Uterus (tissue), 4 donors: ENCODE results near the gene PDE3B. TPM values are rescaled to one million over a fixed set of nuclear protein-coding genes. Genes with fewer than 3 reads are reported as not detected.
"Not testable (repeated sequence)": the region's sequence is repeated elsewhere in the genome, so short reads cannot be mapped to it uniquely, and the experiment has no call there.

Source experiments
- DNase-seq, 2 donors: peaks; one replicate each; pipeline ENCODE4 v3.0.0-alpha.2; 2019 to 2020
- H3K27ac ChIP-seq, 2 donors: fragments of 200-600 bp; sonication (generic); 1 replicate in 1 of 2; 2 replicates in 1 of 2; pipeline ENCODE4 v1.5.1; 2016 to 2018
- H3K27me3 ChIP-seq, 2 donors: fragments of 200-600 bp; sonication (generic); one replicate each; pipeline ENCODE4 v1.5.1; 2018 to 2019; ENCODE audit warnings: control low read depth in 1 of 2
- H3K36me3 ChIP-seq, 2 donors: fragments of 200-600 bp; sonication (generic); one replicate each; pipeline ENCODE4 v1.5.1; 2019; ENCODE audit warnings: control low read depth in 1 of 2
- H3K4me1 ChIP-seq, 2 donors: fragments of 200-600 bp; sonication (generic); one replicate each; pipeline ENCODE4 v1.5.1; 2018 to 2019; ENCODE audit warnings: control low read depth in 1 of 2
- H3K4me3 ChIP-seq, 2 donors: fragments of 200-600 bp; sonication (generic); 1 replicate in 1 of 2; 2 replicates in 1 of 2; pipeline ENCODE4 v1.5.1; 2018 to 2019; ENCODE audit warnings: mild to moderate bottlenecking in 1 of 2
- H3K9me3 ChIP-seq, 2 donors: fragments of 200-600 bp; sonication (generic); one replicate each; pipeline ENCODE4 v1.5.1; 2019; ENCODE audit warnings: control low read depth in 1 of 2
- POLR2A ChIP-seq, 2 donors: fragments of 450-650 bp; IDR thresholded peaks; one replicate each; pipeline ENCODE4 v1.6.1; 2016; ENCODE audit warnings: antibody characterized with exemption in 2 of 2, mild to moderate bottlenecking in 1 of 2, moderate library complexity in 1 of 2
- intact Hi-C: fragments of 100-400 bp; cut with DNase I; formaldehyde crosslinking; loops from one replicate; pipeline ENCODE4 v1.15.1; 2023; ENCODE audit warnings: low total_unique reads
- total RNA-seq, 4 donors: library from RNA; depleted of rRNA in 3 of 4; stranded (reverse); fragments of >200 nt in 3 of 4; gene quantifications; one replicate each; pipeline versions ENCODE4 v1.1.0 to v1.2.4, GENCODE V29; 2014 to 2023
- TF ChIP-seq, protein P1 (sequence below), 4 experiments: fragments of 200-600 bp in 2 of 4; fragments of 450-650 bp in 2 of 4; sonication (generic) in 2 of 4; IDR thresholded peaks; one replicate each; pipeline ENCODE4 v1.5.1; 2016 to 2019; ENCODE audit warnings: antibody characterized with exemption in 4 of 4, mild to moderate bottlenecking in 2 of 4, moderate library complexity in 1 of 4
- donor health status: DM: yes; HTN: yes; CAD: no.

Gene PDE3B
- total RNA-seq, 4 donors from 2014 or later = 1.5 to 10.8 (median 3.9) TPM

DNA sequence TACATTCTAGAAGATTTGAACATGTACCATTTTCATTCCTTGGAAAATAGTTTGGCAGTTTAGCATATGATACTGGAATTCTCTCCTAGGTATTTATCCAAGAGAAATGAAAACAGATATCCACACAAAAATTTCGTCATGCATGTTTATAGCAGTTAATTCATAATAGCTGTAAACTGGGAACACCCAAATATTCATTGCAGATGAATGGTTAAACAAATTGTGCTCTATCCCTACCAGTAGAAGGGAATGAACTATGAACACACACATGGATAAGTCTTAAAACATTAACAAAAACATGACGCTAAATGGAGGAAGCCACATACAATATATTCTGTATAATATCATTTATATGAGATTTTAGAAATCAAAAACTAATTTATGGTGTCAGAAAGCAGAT lies 61.5 kb downstream of the PDE3B start:
- no peak overlapping the region for H3K27ac ChIP-seq
- DNase-seq = no peak
- intact Hi-C loops = no loop called here
- H3K4me3 ChIP-seq = no peak overlapping the region
- H3K36me3 ChIP-seq = no peaks in the 10 kb centered on the region
- TF ChIP-seq, protein P1, sequence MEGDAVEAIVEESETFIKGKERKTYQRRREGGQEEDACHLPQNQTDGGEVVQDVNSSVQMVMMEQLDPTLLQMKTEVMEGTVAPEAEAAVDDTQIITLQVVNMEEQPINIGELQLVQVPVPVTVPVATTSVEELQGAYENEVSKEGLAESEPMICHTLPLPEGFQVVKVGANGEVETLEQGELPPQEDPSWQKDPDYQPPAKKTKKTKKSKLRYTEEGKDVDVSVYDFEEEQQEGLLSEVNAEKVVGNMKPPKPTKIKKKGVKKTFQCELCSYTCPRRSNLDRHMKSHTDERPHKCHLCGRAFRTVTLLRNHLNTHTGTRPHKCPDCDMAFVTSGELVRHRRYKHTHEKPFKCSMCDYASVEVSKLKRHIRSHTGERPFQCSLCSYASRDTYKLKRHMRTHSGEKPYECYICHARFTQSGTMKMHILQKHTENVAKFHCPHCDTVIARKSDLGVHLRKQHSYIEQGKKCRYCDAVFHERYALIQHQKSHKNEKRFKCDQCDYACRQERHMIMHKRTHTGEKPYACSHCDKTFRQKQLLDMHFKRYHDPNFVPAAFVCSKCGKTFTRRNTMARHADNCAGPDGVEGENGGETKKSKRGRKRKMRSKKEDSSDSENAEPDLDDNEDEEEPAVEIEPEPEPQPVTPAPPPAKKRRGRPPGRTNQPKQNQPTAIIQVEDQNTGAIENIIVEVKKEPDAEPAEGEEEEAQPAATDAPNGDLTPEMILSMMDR (IDR thresholded peaks at IDR 0.05) = no peak
- no peak for TF ChIP-seq POLR2A (IDR thresholded peaks at IDR 0.05)
- H3K4me1 ChIP-seq = no peaks in the 10 kb centered on the region
- H3K9me3 ChIP-seq = no peaks in the 10 kb centered on the region
- H3K27me3 ChIP-seq = no peaks in the 10 kb centered on the region

DNA sequence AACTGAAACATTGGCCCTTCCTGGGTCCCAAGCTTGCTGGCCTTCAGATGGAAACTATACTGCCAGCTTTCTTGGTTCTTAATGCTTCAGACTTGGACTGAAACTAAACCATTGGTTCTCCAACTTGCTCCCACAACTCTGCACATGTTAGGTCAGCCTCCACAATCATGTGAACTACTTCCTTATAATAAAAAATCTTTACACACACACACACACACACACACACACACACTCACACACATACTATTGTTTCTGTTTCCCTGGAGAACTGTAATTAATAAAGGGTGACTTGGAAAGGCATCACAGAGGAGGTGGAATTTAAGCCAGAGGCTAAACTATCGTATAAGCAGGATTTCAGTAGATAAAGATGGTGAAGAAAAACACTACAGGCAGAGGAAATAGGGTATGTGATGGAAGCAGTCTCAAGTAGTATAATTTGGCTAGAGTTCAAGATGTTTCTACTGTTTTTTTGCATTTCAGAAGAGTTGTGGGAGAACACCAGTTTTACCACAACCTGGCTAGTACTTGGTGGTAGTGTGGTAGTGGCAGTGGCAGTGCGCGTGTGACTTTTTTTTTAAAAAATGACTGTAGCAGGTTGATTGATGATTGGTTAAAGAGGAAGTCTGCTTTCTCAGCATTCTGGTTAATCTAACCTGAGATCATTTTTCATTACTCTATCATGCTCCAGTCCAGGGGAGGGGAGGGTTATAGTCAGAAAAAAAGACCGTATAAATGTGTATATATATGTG lies 70.1 kb downstream of the PDE3B start:
- intact Hi-C loops = no loop called here

DNA sequence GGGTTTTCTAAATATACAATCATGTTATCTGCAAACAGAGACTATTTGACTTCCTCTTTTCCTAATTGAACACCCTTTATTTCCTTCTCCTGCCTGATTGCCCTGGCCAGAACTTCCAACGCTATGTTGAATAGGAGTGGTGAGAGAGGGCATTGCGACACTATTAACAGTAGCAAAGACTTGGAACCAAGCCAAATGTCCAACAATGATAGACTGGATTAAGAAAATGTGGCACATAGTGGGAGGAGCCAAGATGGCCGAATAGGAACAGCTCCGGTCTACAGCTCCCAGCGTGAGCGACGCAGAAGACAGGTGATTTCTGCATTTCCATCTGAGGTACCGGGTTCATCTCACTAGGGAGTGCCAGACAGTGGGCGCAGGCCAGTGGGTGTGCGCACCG lies 72.1 kb downstream of the PDE3B start:
- H3K27me3 ChIP-seq, H3K4me3 ChIP-seq, intact Hi-C loops, H3K27ac ChIP-seq, H3K4me1 ChIP-seq, H3K36me3 ChIP-seq, DNase-seq, H3K9me3 ChIP-seq: not testable (repeated sequence)

More for the DNA sequence above, 70.1 kb downstream of the PDE3B start:
- no peaks in the 10 kb centered on the region for H3K4me1 ChIP-seq
- H3K27me3 ChIP-seq = no peaks in the 10 kb centered on the region
- H3K9me3 ChIP-seq = no peaks in the 10 kb centered on the region
- no peaks in the 10 kb centered on the region for H3K36me3 ChIP-seq
- DNase-seq = no peak
- no peak overlapping the region for H3K4me3 ChIP-seq
- no peak overlapping the region for H3K27ac ChIP-seq
- TF ChIP-seq, protein P1 (IDR thresholded peaks at IDR 0.05) = no peak
- TF ChIP-seq POLR2A (IDR thresholded peaks at IDR 0.05) = no peak

DNA sequence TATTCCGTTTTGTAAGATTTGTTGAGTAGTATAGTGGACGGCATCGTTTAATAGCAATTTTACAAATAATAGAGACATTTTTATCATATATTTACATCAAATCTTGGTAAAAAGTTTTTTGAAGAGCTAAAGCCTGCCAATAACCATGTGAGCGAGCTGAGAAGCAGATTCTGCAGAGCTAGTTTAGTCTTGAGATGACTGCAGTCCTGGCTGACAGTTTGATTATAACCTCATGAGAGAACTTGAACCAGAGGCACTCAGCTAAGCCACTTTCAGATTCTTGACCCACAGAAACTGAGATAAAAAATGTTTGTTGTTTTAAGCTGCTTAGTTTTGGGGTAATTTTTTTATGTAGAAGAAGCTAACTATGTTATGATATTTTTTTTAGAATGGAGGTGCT lies 78.9 kb downstream of the PDE3B start:
- Histone ChIP-seq H3K4me1 (no peaks in the 10 kb centered on the region), H3K27me3 (no peaks in the 10 kb centered on the region), H3K36me3 (no peaks in the 10 kb centered on the region), H3K9me3 (no peaks in the 10 kb centered on the region), H3K4me3 (no peak overlapping the region), H3K27ac (no peak overlapping the region)
- TF ChIP-seq, protein P1 (IDR thresholded peaks at IDR 0.05) = no peak
- no peak for TF ChIP-seq POLR2A (IDR thresholded peaks at IDR 0.05)
- DNase-seq = no peak
- intact Hi-C loops = no loop called here

DNA sequence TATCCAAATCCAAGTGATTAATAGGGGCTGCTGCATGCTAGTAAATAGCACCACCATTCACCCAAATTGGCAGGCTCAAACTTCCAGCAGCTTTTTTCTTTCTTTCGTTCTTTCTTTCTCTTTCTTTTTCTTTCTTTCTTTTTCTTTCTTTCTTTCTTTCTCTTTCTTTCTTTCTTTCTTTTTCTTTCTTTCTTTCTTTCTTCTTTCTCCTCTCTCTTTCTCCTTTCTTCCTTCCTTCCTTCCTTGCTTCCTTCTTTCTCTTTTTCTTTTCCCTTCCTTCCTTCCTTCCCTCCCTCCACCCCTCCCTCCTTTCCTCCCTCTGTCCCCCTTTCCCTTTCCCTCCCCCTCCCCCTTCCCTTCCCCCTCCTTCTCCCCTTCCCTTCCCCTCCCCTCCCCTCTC lies 81.5 kb downstream of the PDE3B start:
- Histone ChIP-seq H3K27ac (no peak overlapping the region), H3K36me3 (no peaks in the 10 kb centered on the region), H3K4me1 (no peaks in the 10 kb centered on the region), H3K27me3 (no peaks in the 10 kb centered on the region), H3K9me3 (no peaks in the 10 kb centered on the region), H3K4me3 (no peak overlapping the region)
- intact Hi-C loops = no loop called here
- TF ChIP-seq, protein P1 (IDR thresholded peaks at IDR 0.05) = no peak
- TF ChIP-seq POLR2A (IDR thresholded peaks at IDR 0.05) = no peak
- no peak for DNase-seq
